AG09309 (cell line): ENCODE measurements around the gene STK39.
"Not testable (repeated sequence)": the region's sequence is repeated elsewhere in the genome, so short reads cannot be mapped to it uniquely, and the experiment has no call there.

Experiments used
- DNase-seq: peaks from one replicate; pipeline ENCODE4 v3.0.0-alpha.2; 2010; ENCODE audit warnings: low read depth
- H3K4me3 ChIP-seq: 2 replicates; pipeline ENCODE4 v1.5.1; 2011; ENCODE audit warnings: mild to moderate bottlenecking, low read depth, low read length, moderate library complexity; ENCODE audit not compliant: control insufficient read depth
- TF ChIP-seq, protein P1 (sequence below): IDR thresholded peaks from 2 replicates; pipeline ENCODE4 v1.5.1; 2011; ENCODE audit warnings: mild to moderate bottlenecking, low read depth, low read length, inconsistent platforms; ENCODE audit not compliant: insufficient read depth, control insufficient read depth; ENCODE audit errors: missing control alignments

The STK39 gene

DNA sequence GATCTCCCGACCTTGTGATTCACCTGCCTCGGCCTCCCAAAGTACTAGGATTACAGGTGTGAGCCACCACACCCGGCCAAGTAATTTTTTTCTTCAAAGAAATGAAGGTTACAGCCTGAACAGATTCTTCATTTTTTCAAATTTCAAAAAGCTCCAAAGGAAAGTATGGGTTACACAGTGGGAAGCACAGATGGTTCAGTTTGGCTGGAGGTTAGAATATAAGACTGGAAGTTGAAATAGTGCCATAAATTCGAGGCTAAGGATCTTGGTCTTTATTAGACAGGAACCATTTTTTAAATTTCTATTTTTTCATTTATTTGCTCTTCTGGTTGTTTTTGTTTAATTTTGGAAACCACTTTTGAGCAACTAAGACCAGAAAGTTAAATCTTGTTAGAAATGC lies 120.0 kb downstream of the STK39 start:
- no peak for DNase-seq
- TF ChIP-seq, protein P1, sequence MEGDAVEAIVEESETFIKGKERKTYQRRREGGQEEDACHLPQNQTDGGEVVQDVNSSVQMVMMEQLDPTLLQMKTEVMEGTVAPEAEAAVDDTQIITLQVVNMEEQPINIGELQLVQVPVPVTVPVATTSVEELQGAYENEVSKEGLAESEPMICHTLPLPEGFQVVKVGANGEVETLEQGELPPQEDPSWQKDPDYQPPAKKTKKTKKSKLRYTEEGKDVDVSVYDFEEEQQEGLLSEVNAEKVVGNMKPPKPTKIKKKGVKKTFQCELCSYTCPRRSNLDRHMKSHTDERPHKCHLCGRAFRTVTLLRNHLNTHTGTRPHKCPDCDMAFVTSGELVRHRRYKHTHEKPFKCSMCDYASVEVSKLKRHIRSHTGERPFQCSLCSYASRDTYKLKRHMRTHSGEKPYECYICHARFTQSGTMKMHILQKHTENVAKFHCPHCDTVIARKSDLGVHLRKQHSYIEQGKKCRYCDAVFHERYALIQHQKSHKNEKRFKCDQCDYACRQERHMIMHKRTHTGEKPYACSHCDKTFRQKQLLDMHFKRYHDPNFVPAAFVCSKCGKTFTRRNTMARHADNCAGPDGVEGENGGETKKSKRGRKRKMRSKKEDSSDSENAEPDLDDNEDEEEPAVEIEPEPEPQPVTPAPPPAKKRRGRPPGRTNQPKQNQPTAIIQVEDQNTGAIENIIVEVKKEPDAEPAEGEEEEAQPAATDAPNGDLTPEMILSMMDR, result no peak
- no peak overlapping the region for H3K4me3 ChIP-seq

DNA sequence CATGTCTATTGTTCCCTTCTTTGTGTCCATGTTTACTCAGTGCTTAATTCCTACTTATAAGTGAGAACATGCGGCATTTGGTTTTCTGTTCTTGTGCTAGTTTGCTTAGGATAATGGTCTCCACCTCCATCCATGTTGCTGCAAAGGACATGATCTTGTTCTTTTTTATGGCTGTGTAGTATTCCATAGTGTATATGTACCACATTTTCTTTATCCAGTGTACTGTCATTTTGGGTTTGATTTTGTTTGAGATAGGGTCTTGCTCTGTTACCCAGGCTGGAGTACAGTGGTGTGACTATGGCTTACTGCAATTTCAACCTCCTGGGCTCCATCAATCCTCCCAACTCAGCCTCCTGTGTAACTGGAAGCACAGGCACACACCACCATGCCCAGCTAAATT lies 125.2 kb downstream of the STK39 start:
- not testable (repeated sequence) for H3K4me3 ChIP-seq, DNase-seq

DNA sequence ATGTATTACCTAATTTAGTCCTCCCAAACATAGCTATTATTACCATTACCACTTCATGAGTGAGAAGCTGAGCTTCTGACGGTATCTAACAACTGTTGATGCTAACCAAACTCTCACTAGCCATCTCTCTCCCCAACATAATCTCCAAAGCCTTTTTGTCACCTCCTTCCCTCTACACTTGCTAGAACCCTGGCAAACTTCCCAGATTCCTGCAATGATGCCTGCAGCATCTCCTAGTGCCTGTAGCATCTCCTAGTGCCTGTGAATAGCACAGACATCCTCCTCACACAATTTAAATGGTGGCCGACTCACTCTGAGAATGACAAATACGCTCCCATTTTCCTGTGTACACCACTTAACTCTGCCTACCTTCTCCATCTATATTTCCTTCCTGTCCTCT lies 126.7 kb downstream of the STK39 start:
- H3K4me3 ChIP-seq, result no peak overlapping the region
- no peak for DNase-seq
- TF ChIP-seq, protein P1, result no peak

DNA sequence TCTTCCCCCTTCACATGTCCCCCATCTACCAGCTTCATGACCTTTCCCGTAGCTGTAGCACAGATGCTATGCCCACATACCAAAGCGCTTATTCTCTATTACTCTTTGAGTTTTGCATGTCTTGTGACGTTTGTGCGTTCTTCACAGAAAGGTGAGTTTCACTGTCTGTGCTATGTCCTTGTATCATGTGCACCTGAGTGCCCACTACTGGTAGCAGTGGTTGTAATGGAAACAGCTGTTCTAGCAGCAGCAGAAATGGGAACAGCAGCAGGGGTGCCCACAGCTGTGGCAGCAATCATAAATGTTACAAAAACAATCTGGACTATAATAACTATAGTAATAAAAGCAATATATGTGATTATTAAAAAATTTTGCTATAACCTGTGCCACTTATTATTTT lies 127.1 kb downstream of the STK39 start:
- no peak for DNase-seq
- TF ChIP-seq, protein P1, result peak; percentile 4
- no peak overlapping the region for H3K4me3 ChIP-seq

DNA sequence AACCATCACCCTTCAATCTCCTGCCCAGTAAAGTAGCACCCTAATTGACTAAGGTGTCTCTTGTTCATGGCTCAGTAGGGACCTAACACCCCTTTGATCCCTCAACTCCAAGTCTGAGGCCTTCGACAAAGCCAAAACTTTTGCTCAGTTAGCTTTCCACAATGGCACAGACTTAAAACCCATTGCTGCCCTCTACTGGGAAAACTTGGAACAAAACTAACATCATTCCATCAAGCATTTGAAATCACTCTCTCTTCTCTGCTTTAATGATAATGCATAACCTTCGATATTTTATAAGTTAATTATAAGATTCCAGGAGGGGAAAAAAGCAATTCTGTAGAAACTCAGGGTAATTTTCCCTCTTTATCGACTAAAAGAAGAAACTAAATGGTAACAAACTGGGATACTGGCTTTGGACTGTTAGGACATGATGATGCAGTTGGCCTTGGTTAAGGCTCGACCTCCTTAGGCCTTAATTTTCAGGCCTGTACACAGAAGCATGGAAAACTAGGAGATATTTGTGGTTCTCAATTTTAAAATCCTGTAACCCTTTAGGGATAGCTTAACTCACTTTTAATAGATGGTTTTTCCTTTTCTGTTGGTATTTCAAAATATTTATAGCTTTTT lies 127.8 kb downstream of the STK39 start:
- H3K4me3 ChIP-seq, result no peak overlapping the region
- TF ChIP-seq, protein P1, result peak; percentile 69
- DNase-seq, result peak; percentile 17

DNA sequence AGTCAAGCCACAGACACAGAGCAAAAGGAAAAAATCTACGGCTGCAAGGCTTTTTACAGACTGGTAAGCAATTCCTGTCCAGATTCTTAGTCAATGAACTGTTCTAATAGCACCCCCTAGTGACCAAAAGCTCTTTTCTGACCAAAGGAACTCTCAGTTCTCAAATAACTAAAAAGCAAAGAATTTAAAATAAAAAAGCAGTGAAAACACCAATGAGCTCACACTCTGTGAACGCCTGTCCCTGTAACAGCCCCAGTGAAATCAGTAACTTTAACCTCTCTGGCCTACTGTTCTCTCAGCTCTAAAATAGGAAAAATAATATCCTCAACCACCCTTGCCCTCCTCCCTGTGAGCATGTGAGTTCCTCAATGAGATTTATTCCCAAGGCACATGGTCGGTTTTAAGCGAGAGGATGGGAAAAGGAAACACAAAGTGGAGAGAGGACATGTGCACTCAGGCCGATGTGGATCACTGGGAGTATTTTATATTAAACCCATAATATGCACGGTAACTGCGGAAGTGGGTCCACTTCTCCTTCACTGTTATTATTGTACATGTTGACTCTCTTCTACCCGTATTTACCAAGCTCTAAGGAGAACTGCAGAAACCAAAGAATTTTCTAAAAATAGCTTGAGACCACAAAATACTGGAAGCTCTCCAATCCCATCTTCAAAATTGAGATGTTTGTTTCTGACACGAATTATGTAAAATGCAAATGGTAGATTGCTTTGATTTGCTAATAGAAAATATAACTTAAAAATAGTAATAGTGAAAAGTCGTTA lies 128.5 kb downstream of the STK39 start:
- H3K4me3 ChIP-seq, result no peak overlapping the region
- peak; percentile 41 for DNase-seq

DNA sequence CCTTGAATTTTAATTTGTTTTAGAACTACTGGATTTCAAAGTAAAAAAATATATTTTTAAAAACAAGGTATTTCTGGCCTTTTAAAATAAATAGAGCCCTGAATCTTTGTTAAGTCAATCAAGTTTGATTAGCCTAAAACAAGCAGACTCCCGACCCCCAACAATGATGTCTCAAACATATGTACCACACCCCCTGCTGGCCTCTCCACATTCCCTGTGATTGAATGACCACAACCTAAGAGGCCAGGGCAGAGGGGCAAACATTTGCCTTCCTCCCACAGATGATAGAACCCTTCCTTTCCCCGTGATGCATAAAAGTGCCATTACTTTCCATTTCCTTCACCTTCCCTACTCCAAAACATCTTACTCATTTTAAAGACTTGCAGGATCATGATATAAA lies 130.9 kb downstream of the STK39 start:
- no peak overlapping the region for H3K4me3 ChIP-seq
- no peak for DNase-seq
- TF ChIP-seq, protein P1, result peak; percentile 10

More for the DNA sequence above, 128.5 kb downstream of the STK39 start:
- TF ChIP-seq, protein P1, result peak; percentile 61
